HepG2 (cell line): ENCODE data around the gene XXYLT1. TPM values are rescaled to one million over a fixed set of nuclear protein-coding genes. Genes with fewer than 3 reads are reported as not detected.

Experiments
- ATAC-seq: fragments of 200-7000 bp; cut with Tn5 transposase; 3 replicates; pipeline ENCODE4 v1.9.1; 2020; ENCODE audit warnings: mild to moderate bottlenecking, moderate library complexity
- BruUV-seq: library from RNA; stranded (reverse); fragments of 400-500 nt; replicated peaks from 2 replicates; lab custom pipeline; 2021; lab: Mats Ljungman, UMichigan
- CTCF ChIA-PET: fragments of 300-600 bp; formaldehyde crosslinking; extraction: SDS; loops from one replicate; lab custom pipeline; 2021; ENCODE audit warnings: low total read pairs, inconsistent platforms, low intra/inter-chr PET ratio; lab: Yijun Ruan, JAX
- POLR2A ChIA-PET: fragments of 350-600 bp; sonication (Branson Sonifier 250); formaldehyde crosslinking; loops from one replicate; lab custom pipeline; 2020; ENCODE audit warnings: antibody characterized with exemption, inconsistent platforms; lab: Yijun Ruan, JAX
- DNase-seq: peaks from one replicate; pipeline ENCODE4 v3.0.0-alpha.2; 2015; ENCODE audit warnings: low spot score
- FAIRE-seq: peaks from 3 replicates; lab custom pipeline; 2011; peaks lifted over from hg19 to GRCh38; lab: Jason Lieb, UNC
- H2AFZ ChIP-seq: one replicate; pipeline ENCODE4 v1.6.1; 2011; ENCODE audit warnings: low read length, inconsistent platforms
- H3K27ac ChIP-seq: fragments of 300-600 bp; 3 replicates; pipeline ENCODE4 v1.8.0; 2011; ENCODE audit warnings: mixed run types, mild to moderate bottlenecking, mixed read lengths, low read length, inconsistent platforms; ENCODE audit not compliant: insufficient read depth; ENCODE audit errors: extremely low read length
- H3K27me3 ChIP-seq, 2 experiments: fragments of 200-600 bp in 1 of 2; 2 replicates in 1 of 2; 3 replicates in 1 of 2; pipeline versions ENCODE4 v1.6.0 to v1.8.0; 2011; ENCODE audit warnings: low read length in 2 of 2, mild to moderate bottlenecking in 2 of 2, moderate library complexity in 2 of 2, inconsistent platforms in 1 of 2; ENCODE audit not compliant: insufficient read depth in 2 of 2, control insufficient read depth in 1 of 2
- H3K36me3 ChIP-seq, 2 experiments: fragments of 200-600 bp in 1 of 2; replicated peaks in 1 of 2; 2 replicates in 1 of 2; 3 replicates in 1 of 2; pipeline versions ENCODE4 v1.5.1 to v1.8.0; 2011; ENCODE audit warnings: low read length in 2 of 2, inconsistent platforms in 1 of 2; ENCODE audit not compliant: insufficient read depth in 2 of 2, control insufficient read depth in 1 of 2
- H3K4me1 ChIP-seq: 2 replicates; pipeline ENCODE4 v1.5.1; 2012; ENCODE audit warnings: low read length, inconsistent platforms; ENCODE audit not compliant: insufficient read depth
- H3K4me2 ChIP-seq: 2 replicates; pipeline ENCODE4 v1.6.0; 2011; ENCODE audit warnings: low read depth, low read length, inconsistent platforms
- H3K4me3 ChIP-seq, 3 experiments: fragments of 200-600 bp in 1 of 3; sonication (generic), shearing (Covaris generic) in 1 of 3; replicated peaks in 1 of 3; 2 replicates each; pipeline ENCODE4 v1.5.1; 2011 to 2016; ENCODE audit warnings: low read length in 3 of 3, inconsistent platforms in 2 of 3, low read depth in 2 of 3, mild to moderate bottlenecking in 2 of 3, control low read depth in 1 of 3, mixed read lengths in 1 of 3; ENCODE audit not compliant: insufficient read depth in 1 of 3
- H3K79me2 ChIP-seq: one replicate; pipeline ENCODE4 v1.6.1; 2011; ENCODE audit warnings: low read length, inconsistent platforms; ENCODE audit not compliant: insufficient read depth
- H3K9ac ChIP-seq: 2 replicates; pipeline ENCODE4 v1.6.0; 2011; ENCODE audit warnings: mild to moderate bottlenecking, low read depth, low read length, inconsistent platforms; ENCODE audit not compliant: insufficient read depth
- H3K9me3 ChIP-seq: 2 replicates; pipeline ENCODE4 v1.5.1; 2012; ENCODE audit warnings: mild to moderate bottlenecking, low read length
- H4K20me1 ChIP-seq: 2 replicates; pipeline ENCODE4 v1.6.0; 2011; ENCODE audit warnings: inconsistent platforms, mild to moderate bottlenecking, low read length, moderate library complexity; ENCODE audit not compliant: insufficient read depth
- ARID5B ChIP-seq: IDR thresholded peaks from 2 replicates; pipeline ENCODE4 v1.4.0; 2020; ENCODE audit warnings: mild to moderate bottlenecking, missing genetic modification reagents
- ARNT2 ChIP-seq: sonication (generic); formaldehyde crosslinking; IDR thresholded peaks from 2 replicates; pipeline ENCODE4 v1.8.0; 2022; ENCODE audit warnings: mild to moderate bottlenecking, low read depth, missing genetic modification reagents, moderate library complexity
- ATF7-NPFF ChIP-seq: sonication (generic); formaldehyde crosslinking; IDR thresholded peaks from 2 replicates; pipeline ENCODE4 v1.8.1; 2023; ENCODE audit warnings: mild to moderate bottlenecking, low read depth, missing genetic modification reagents, moderate library complexity
- EED ChIP-seq: sonication (generic); formaldehyde crosslinking; IDR thresholded peaks from 2 replicates; pipeline ENCODE4 v1.5.0; 2020; ENCODE audit warnings: mild to moderate bottlenecking, missing genetic modification reagents
- GATAD2A ChIP-seq: IDR thresholded peaks from 2 replicates; pipeline ENCODE4 v1.6.1; 2016
- HCFC1 ChIP-seq: fragments of 150-350 bp; IDR thresholded peaks from 2 replicates; pipeline ENCODE4 v1.6.1; 2014; ENCODE audit warnings: low read depth, low read length
- HOXA7 ChIP-seq: sonication (generic); formaldehyde crosslinking; IDR thresholded peaks from 2 replicates; pipeline ENCODE4 v1.8.1; 2022; ENCODE audit warnings: mild to moderate bottlenecking, missing genetic modification reagents, moderate library complexity
- PHF20 ChIP-seq: sonication (generic); formaldehyde crosslinking; IDR thresholded peaks from 2 replicates; pipeline ENCODE4 v1.5.0; 2020; ENCODE audit warnings: mild to moderate bottlenecking, missing genetic modification reagents
- PTBP1 ChIP-seq: fragments of 200-400 bp; formaldehyde crosslinking; IDR thresholded peaks from 2 replicates; pipeline ENCODE4 v1.6.1; 2018; ENCODE audit warnings: low read length, low read depth; ENCODE audit not compliant: poor library complexity, severe bottlenecking
- STAG1 ChIP-seq: sonication (generic); formaldehyde crosslinking; IDR thresholded peaks from 2 replicates; pipeline ENCODE4 v1.4.0; 2020; ENCODE audit warnings: missing genetic modification reagents
- ZMYM2 ChIP-seq: sonication (generic); formaldehyde crosslinking; IDR thresholded peaks from 2 replicates; pipeline ENCODE4 v1.8.0; 2022; ENCODE audit warnings: mild to moderate bottlenecking, missing genetic modification reagents
- ZNF121 ChIP-seq: sonication (generic); formaldehyde crosslinking; IDR thresholded peaks from 2 replicates; pipeline ENCODE4 v1.5.0; 2020; ENCODE audit warnings: mild to moderate bottlenecking, missing genetic modification reagents
- ZNF773 ChIP-seq: sonication (generic); formaldehyde crosslinking; IDR thresholded peaks from 2 replicates; pipeline ENCODE4 v1.4.0; 2020; ENCODE audit warnings: missing genetic modification reagents, borderline replicate concordance
- ZNF775 ChIP-seq: sonication (generic); formaldehyde crosslinking; IDR thresholded peaks from 2 replicates; pipeline ENCODE4 v1.4.0; 2020; ENCODE audit warnings: missing genetic modification reagents, mild to moderate bottlenecking, moderate library complexity, borderline replicate concordance
- WGBS: methylation state at CpG from one replicate; pipeline ENCODE4 v1.1.6; 2017; ENCODE audit warnings: low lambda C conversion rate; 5-methylcytosine and 5-hydroxymethylcytosine counted together
- in situ Hi-C: cut with HindIII; loops from 2 replicates; pipeline ENCODE4 v1.10.0; 2017; ENCODE audit warnings: low pct_unique_long_range_greater_than_20kb; ENCODE audit not compliant: extremely low pct_ligation_motif_present
- intact Hi-C: fragments of 100-400 bp; cut with micrococcal nuclease; formaldehyde crosslinking; loops from one replicate; pipeline ENCODE4 v1.10.0; 2022; ENCODE audit not compliant: unreplicated experiment
- polyA plus RNA-seq, 8 experiments: library from polyadenylated mRNA; depleted of rRNA in 3 of 8; stranded (reverse) in 7 of 8; unstranded in 1 of 8; fragments of >200 nt; fragmentation: Illumina TruSeq in 4 of 8; extraction: Trizol in 4 of 8; gene quantifications; 2 replicates each; pipeline versions ENCODE4 v1.2.1 to v1.2.3, GENCODE V29; 2011 to 2016; ENCODE audit warnings: low read depth in 4 of 8, missing spikeins in 1 of 8, mixed read lengths in 1 of 8; ENCODE audit not compliant: insufficient read depth in 1 of 8
- total RNA-seq, 5 experiments: library from RNA; depleted of rRNA; stranded (reverse); fragments of >200 nt; fragmentation: Illumina TruSeq; extraction: Trizol; gene quantifications; 2 replicates each; pipeline ENCODE4 v1.2.3, GENCODE V29; 2016; ENCODE audit warnings: low read depth in 1 of 5
- TF ChIP-seq, protein P1 (sequence below): sonication (generic); formaldehyde crosslinking; IDR thresholded peaks from 2 replicates; pipeline ENCODE4 v1.9.0; 2021; ENCODE audit warnings: missing genetic modification reagents, borderline replicate concordance
- TF ChIP-seq, protein P2 (sequence below): sonication (generic); formaldehyde crosslinking; IDR thresholded peaks from 2 replicates; pipeline ENCODE4 v1.4.0; 2020; ENCODE audit warnings: mild to moderate bottlenecking, missing genetic modification reagents
- TF ChIP-seq, protein P3 (sequence below): IDR thresholded peaks from 2 replicates; pipeline ENCODE4 v1.6.1; 2018; ENCODE audit warnings: missing genetic modification reagents, mild to moderate bottlenecking, missing compliant biosample characterization

The XXYLT1 gene
- total and polyA plus RNA-seq, 2 of the 13 experiments (the other 11 are each of a cell fraction or from before 2014, with no cell fraction given): 17.7 to 19.0 TPM

DNA sequence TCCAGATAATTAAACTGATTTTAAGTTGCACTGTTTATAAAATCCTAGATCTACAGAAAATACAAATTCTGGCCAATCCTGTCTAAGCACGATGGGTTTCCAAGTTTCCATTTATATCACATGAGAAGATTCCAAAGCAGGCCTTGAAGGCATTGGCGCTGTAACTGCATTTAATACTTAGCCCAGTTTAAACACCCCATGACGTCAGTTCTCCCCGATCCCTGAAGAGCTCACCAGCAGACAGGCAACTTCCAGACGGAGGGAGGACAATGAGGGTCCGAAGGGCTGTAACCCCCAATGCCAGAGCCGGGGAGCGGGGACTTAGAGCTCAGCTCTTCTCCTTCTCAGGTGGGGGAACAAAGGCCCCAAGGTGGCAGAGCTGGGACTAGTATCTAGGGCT, 117.3 kb downstream of the XXYLT1 start:
- ChIA-PET CTCF (no interaction called here), POLR2A (interaction anchor here (1.0 to 1.1 kb wide), 2 partner anchors 34 to 520 kb away, joined by 3 to 4 read pairs; partner anchors contain the start of gene TMEM44)
- Histone ChIP-seq H3K79me2 (peaks cover 4% of the 10 kb centered on the region), H3K4me1 (peaks cover 74% of the 10 kb centered on the region), H4K20me1 (no peaks in the 10 kb centered on the region), H3K4me2 (no peak overlapping the region), H3K9me3 (no peaks in the 10 kb centered on the region), H3K27ac (peak overlapping the region; percentile 82), H3K27me3 (no peaks in the 10 kb centered on the region), H3K9ac (no peak overlapping the region), H3K4me3 (no peak overlapping the region), H3K36me3 (0 out of 5 replicates have a peak, but pooled peaks cover 2 to 8% of the 10 kb centered on the region in 2 experiments), H2AFZ (no peak overlapping the region)
- TF ChIP-seq, protein P1, sequence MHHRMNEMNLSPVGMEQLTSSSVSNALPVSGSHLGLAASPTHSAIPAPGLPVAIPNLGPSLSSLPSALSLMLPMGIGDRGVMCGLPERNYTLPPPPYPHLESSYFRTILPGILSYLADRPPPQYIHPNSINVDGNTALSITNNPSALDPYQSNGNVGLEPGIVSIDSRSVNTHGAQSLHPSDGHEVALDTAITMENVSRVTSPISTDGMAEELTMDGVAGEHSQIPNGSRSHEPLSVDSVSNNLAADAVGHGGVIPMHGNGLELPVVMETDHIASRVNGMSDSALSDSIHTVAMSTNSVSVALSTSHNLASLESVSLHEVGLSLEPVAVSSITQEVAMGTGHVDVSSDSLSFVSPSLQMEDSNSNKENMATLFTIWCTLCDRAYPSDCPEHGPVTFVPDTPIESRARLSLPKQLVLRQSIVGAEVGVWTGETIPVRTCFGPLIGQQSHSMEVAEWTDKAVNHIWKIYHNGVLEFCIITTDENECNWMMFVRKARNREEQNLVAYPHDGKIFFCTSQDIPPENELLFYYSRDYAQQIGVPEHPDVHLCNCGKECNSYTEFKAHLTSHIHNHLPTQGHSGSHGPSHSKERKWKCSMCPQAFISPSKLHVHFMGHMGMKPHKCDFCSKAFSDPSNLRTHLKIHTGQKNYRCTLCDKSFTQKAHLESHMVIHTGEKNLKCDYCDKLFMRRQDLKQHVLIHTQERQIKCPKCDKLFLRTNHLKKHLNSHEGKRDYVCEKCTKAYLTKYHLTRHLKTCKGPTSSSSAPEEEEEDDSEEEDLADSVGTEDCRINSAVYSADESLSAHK (CRISPR knock-in tag): no peak
- TF ChIP-seq ATF7-NPFF (no peak), ARID5B (CRISPR knock-in tag) (no peak), ARNT2 (no peak), PTBP1 (no peak), ZNF773 (no peak), EED (no peak), GATAD2A (CRISPR knock-in tag) (no peak), ZNF121 (no peak), ZMYM2 (CRISPR knock-in tag) (no peak), STAG1 (CRISPR knock-in tag) (no peak), HCFC1 (no peak), HOXA7 (no peak), ZNF775 (no peak), PHF20 (CRISPR knock-in tag) (no peak)
- TF ChIP-seq, protein P2, sequence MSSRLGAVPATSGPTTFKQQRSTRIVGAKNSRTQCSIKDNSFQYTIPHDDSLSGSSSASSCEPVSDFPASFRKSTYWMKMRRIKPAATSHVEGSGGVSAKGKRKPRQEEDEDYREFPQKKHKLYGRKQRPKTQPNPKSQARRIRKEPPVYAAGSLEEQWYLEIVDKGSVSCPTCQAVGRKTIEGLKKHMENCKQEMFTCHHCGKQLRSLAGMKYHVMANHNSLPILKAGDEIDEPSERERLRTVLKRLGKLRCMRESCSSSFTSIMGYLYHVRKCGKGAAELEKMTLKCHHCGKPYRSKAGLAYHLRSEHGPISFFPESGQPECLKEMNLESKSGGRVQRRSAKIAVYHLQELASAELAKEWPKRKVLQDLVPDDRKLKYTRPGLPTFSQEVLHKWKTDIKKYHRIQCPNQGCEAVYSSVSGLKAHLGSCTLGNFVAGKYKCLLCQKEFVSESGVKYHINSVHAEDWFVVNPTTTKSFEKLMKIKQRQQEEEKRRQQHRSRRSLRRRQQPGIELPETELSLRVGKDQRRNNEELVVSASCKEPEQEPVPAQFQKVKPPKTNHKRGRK (CRISPR knock-in tag): no peak
- TF ChIP-seq, protein P3, sequence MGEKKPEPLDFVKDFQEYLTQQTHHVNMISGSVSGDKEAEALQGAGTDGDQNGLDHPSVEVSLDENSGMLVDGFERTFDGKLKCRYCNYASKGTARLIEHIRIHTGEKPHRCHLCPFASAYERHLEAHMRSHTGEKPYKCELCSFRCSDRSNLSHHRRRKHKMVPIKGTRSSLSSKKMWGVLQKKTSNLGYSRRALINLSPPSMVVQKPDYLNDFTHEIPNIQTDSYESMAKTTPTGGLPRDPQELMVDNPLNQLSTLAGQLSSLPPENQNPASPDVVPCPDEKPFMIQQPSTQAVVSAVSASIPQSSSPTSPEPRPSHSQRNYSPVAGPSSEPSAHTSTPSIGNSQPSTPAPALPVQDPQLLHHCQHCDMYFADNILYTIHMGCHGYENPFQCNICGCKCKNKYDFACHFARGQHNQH (CRISPR knock-in tag): no peak
- no peak for ATAC-seq
- no peak for FAIRE-seq
- no TSS peak for BruUV-seq
- WGBS: 93% methylated on average over 8 of the region's 8 CpGs
- intact Hi-C loops: no loop called here
- no peak for DNase-seq
- in situ Hi-C loops: no loop called here
